ENCODE measurements around the gene LHX6.

Gene LHX6

GRCh38 chr9:122234022-122234748 lies 5.4 kb upstream of the LHX6 start:
- DNase-seq: no peak

- no peak for DNase-seq
These were observed 4.1 kb upstream of the LHX6 start for GRCh38 chr9:122232796-122233306.

- DNase-seq: peak; percentile 29 to 54
These were observed 704 bp upstream of the LHX6 start for GRCh38 chr9:122229485-122229837.

DNA sequence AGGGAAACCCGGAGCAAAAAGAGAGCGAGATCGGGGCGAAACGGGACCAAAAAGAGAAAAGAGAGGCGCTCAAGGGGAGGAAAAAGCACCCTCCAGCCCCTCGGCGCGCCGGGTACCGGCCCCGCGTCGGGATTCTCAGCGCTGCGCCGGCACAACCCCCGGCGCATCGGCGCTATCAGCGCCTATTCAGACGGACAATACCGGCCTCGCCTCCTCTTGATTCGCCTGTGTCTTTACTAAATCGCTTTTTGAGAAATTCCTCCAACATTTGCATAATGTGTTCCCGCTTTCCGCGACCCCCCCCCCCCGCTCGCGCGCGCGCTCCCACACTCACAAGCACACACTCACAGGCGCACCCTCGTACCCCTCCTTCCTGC lies 578 bp downstream of the LHX6 start:
- peak in 1 of 2 experiments; percentile 54 for DNase-seq

GRCh38 chr9:122227575-122227900 lies 1.2 kb downstream of the LHX6 start:
- DNase-seq: no peak

DNA sequence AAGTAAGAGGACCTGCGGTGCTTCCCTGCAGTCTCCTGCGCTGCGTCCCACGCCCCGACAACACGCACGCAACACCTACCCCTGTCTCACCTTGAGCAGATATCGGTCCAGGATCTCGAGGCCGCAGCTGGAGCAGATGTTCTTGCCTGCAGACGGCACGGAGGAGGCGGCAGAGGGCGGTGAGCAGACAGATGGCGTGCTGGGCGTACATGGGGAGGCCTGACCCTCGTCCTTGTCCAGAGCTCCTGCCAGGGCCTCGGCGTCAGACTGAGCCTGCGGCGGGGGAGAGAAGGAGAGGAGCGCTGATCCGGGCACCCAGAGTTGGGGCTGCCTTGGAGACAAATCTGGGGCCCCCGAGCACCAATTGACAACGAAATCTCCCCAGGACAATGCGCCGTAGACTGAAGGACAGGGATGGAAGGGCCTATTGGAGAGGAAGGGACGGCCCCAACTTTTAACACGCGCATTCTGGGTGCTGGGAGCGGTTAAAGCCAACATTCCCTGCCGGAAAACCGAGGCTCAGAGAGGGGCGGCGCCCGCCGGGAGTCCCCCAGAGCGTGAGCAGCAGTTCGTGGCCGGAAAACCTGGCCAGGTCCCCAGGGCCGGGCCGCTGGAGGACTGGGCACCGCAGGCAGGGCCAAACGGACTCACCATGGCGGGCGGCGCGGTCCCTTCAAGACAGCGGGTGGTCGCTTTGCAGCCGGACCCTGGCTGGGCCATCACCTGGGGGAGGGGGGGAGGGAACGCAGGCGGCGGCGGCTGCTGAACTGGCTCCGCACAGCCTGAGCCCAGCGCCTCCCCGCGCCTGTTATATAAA lies 1.8 kb downstream of the LHX6 start:
- DNase-seq: peak in 1 of 2 experiments; percentile 27

GRCh38 chr9:122226142-122226757 lies 2.5 kb downstream of the LHX6 start:
- no peak for DNase-seq

GRCh38 chr9:122225312-122226141 lies 3.2 kb downstream of the LHX6 start:
- DNase-seq: no peak

DNA sequence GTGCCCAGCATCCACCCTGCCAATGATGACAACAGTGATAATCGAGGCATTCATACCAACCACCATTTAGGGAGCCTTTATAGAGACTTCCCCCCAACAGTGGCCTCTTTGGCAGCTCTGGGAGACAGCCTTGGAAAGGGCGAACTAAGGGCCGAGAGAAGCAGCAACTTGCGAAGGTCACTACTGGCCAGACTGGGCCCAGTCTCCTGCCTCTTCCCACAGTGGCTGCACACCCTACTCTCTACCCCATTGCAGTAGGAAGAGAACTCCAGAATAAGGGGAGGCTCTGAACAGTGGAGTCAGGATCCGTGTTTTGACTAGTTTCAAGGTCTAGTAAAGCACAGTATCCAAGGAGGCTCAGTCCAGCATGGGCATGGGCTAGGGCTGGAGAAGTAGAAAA lies 5.3 kb downstream of the LHX6 start:
- DNase-seq: no peak

DNA sequence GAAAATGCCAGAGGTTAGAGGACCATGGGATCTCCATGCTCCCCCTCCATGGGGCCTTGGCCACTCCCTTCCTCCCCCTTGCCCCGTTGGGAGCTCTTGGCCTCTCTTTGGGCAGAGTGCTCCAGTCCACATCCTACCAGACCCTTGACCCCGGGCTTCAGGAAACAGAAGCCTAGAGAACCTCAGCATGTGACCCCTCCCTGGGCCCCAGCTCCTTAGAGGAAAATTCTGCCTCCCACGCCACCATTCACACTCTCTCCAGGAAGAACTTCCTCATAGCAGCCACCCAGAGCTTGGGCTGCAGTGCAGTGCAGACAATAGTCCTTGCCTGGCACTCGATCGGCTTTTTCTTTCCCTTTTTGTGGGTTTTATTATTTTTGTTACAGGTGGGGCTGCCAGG lies 6.0 kb downstream of the LHX6 start:
- DNase-seq: no peak

DNA sequence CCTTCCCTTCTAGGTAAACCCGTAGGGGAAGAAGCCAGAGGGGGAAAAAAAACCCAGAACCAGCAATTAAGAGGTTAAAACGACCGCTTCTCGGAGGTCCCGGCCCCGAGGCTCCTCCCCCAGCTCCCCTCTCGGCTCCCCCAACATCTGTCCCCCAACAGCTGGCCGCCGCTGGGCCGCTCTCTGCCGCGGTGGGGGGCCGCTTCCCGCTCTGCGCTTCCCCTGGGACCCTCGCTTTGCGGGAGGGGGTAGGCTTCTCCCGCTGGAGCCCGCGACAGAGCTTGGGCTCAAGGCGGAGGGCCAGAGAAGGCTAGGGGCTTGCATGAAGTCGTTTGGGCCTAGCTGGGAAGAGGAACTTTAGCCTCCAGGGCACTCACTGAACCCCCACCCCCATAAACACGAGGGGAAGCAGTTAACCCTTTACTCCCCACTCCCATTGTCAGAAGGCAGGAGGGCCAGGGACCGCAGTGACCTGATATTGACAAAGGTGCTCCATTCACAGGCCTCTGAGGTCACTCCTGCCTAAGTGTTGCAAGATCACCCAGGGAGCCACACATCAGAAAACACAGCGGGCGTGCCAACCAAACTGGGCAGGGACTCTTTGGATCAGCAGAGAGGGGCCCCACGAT lies 7.5 kb downstream of the LHX6 start:
- DNase-seq: no peak

DNA sequence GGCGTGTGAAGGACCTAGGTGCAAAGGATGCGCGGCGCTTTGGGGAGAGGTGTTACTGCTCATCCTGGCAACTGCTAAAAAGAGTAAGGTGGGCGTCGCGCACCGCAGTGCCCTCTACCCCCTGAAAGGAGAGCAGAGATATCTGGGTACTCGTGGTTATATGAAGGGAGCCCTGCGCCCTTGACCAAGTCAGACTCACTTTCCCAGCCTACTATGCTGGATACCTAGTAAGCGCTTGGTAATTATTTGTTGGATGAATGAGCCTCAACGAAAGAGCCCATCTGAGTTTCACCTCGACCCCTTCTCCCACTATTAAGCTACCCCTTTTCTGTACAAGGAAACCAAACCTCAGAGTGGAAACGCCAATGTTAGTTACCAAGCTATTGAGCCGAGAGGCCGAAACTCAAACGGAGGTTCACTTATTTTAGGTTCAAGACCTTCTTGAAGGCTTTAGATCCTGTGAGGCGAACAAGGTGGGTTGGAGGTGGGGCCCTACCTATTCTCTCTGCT lies 8.0 kb downstream of the LHX6 start:
- DNase-seq: no peak

- no peak for DNase-seq
These were observed 8.7 kb downstream of the LHX6 start for GRCh38 chr9:122219856-122220672.

DNA sequence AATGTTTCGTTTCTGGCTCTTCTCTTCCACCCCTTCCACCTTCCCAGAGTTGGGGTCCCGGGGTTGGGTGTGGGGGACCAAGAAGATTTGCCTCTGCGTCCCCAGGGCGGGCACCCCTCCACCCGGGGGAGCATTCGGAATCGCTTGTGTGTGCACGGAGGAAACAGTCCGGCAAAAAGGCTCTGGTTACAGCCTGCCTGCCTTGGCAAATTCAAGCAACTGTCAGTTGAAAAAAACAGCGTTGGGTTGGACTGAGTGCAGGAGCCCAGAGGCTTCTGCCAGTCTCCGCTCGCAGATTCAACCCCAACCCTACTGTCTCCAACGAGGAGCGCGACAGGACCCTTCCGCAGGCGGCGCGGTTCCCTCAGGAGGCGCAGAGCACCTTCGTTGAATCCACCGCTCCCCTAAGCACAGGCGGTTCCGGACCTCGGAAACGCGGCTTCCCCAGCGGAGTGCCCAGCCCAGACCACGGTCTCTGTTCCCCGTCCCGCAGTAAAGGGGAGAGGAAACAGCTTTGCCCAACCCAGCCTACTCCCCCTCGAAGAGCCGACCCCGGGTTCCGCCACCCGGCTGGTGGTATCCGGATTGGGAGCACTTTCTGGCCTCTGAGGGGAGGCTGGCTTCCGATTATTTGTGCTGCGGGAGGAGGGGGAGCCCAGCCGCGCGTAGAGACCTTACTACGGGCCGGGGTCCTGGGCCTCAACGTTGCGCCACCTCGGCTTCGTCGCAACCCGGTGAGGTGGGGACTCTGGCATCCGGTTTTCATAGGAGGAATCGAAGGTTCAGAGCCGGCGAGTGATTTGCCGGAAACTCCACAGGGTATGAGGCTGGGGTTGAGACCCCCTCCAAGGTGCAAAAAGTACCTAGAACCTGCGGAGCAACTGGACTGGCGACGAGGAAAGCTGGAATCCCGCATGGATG lies 9.6 kb downstream of the LHX6 start:
- no peak for DNase-seq

GRCh38 chr9:122218071-122218934 lies 10.5 kb downstream of the LHX6 start:
- no peak for DNase-seq

GRCh38 chr9:122217640-122218039 lies 11.1 kb downstream of the LHX6 start:
- no peak for DNase-seq

GRCh38 chr9:122216798-122217418 lies 11.8 kb downstream of the LHX6 start:
- DNase-seq: no peak

GRCh38 chr9:122216138-122216797 lies 12.5 kb downstream of the LHX6 start:
- DNase-seq: no peak

Data from NCI-H526 (cell line).